Activated CD4-positive, alpha-beta T cell treated with anti-CD3 and anti-CD28 coated beads for 1 hour (primary cell): ENCODE results near the gene SORCS2.
A peak's percentile ranks its signal among the peaks of the same experiment; 100 is the strongest.

Experiments
- DNase-seq: peaks from one replicate; pipeline ENCODE4 v3.0.0-alpha.2; 2020

Gene SORCS2

DNA sequence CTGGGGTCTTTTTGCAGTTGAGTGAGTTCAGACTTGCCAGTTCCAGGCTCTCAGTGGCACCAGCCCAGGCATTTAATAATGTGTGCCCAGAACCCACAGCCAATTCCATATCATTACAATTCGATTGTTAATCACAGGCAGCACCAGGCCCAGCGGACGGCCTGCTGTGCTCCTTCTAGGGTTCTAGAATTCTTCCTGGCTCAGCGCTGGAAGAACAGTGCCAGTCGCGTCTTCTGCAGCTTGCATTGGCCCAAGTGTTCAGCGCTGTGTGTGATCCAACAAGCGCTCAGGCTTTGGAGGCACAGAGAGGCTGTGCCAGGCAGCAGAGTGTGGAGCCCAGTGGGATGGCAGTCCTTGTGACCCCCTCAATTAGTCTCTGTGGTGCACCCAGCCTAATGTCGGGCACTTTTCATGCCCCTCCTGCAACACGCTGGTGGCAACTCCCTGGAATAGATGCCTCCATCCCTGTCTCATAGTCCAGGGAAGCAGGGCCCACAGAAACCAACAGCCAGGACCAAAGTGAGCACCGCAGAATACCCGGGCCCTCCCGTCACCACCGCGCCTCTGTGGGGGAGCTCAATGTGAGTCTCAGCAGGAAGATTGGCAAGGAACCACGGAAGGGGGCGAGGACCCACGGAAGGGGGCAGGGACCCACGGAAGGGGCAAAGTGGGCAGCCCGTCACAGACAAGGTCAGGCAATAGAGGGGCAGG is 554.2 kb downstream of the SORCS2 start:
- no peak for DNase-seq

DNA sequence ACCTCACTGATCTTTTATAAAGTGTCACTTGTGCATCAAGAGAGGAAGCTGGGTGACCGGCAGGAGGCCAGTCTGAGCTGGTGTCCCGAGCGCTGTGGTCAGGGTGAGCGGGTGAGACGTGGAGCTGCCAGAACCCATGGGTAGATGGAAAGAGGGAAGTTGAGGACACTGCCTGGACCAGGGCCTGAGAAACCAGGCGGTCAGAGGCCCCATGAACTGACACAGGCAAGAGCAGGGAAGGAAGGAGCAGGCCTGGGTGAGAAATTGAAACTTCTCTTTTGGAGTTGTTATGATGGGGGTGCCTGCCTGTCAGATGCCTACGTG is 554.7 kb downstream of the SORCS2 start:
- DNase-seq = no peak

DNA sequence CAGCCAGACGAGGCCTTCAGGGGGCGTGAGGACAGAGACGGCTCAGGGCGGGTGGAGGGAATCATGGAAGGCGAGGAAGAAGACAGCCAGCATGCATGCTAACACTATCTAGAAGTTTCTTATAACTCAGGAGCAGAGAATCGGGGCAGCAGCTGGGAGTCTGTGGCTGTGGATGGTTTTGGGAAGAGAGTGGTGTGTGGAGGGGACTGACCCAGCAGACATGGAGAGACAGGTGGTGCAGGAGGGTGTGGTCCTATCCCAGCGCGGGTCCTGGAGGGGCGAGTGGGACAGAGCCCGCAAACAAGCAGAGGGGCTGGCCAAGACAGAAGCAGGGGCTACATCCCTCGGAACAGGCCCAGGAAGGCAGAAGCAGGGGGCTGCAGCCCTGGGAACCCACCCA is 555.2 kb downstream of the SORCS2 start:
- no peak for DNase-seq

DNA sequence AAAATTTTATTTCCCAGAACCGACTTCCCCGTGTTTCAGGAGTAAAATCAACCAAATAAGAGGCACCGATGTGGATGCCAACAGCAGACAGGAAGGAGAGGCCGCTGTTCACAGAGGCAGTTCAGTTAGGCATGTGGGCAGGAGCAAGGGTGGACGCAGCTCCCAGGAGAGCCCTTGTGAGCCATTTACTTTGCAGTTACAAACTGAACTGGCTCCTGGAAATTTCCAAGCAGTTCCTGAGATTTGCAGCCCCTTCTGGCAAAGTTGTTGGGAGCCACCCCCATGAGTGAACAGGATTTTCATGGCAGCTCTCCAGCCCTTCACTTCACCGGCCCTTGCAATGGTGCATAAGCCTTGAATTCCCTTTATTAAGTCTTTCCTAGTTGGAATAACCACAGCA is 558.2 kb downstream of the SORCS2 start:
- DNase-seq = no peak

DNA sequence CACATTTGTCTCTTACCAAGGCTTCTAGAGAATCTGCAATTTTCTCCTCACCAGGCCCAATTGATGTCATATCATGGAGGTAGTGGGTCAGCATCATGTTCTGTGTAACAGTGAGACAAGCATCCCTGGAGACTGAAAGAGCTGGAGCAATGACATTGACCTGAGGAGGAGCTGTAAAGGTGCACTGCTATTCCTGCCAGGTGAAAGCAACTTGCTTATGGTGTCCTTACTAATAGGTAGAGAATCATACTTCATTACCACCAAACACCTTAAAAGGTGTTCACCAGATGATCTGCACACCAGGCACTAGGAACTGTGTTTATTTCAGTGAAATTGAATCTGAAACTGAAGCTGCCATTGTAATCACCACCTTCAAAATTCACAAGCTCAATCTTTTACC is 558.6 kb downstream of the SORCS2 start:
- no peak for DNase-seq

DNA sequence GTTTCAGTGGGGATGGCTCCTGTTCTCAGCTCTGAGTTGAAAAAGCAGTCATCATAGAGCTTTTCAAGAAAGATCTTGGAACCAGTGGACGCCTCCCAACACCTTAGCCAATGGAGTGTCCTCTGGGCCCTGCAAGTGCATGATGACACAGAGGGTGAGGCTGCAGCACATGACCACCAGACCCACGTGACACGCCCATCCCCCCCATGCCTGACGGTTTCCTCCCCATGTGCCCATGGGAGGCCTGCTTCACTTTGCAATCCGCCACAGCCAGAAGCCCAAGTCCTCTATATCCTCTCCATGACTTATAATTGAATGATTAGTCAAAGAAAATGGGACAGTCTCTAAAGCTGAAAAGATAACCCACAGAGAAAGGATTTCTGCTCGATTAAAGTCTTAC is 560.3 kb downstream of the SORCS2 start:
- DNase-seq = no peak

DNA sequence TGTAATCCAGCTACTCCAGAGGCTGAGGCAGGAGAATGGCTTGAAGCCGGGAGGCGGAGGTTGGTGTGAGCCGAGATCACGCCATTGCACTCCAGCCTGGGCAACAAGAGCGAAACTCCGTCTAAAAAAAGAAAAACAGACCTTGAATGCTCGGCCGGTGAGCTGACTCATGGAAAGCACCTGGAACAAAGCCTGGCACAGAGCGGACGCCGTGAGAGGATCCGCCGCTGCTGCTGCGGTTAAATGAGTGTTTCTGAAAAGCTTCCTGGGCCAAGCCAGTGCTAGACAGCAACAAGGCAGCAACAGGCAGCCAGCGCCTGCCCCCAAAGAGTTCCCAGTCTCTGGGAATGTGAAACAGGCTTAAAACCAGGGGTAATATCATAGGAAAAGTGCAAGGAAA is 560.9 kb downstream of the SORCS2 start:
- no peak for DNase-seq

DNA sequence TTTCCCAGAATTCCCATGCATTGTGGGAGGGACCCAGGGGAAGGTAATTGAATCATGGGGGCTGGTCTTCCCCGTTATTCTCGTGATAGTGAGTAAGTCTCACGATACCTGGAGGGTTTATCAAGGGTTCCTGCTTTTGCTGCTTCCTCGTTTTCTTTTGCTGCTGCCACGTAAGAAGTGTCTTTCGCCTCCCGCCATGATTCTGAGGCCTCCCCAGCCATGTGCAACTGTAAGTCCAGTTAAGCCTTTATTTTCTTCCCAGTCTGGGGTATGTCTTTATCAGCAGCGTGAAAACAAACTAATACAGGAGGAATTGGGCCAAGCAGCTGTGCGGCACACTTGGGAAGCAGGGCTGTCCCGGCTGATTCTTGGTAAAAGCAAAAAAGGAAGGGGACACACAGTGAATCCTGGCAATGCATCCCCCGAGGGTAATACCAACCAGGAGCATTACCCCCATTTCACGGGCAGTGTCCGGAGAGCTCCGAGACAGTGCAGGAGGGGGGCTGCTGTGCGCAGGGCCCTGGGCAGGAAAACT is 561.7 kb downstream of the SORCS2 start:
- no peak for DNase-seq

DNA sequence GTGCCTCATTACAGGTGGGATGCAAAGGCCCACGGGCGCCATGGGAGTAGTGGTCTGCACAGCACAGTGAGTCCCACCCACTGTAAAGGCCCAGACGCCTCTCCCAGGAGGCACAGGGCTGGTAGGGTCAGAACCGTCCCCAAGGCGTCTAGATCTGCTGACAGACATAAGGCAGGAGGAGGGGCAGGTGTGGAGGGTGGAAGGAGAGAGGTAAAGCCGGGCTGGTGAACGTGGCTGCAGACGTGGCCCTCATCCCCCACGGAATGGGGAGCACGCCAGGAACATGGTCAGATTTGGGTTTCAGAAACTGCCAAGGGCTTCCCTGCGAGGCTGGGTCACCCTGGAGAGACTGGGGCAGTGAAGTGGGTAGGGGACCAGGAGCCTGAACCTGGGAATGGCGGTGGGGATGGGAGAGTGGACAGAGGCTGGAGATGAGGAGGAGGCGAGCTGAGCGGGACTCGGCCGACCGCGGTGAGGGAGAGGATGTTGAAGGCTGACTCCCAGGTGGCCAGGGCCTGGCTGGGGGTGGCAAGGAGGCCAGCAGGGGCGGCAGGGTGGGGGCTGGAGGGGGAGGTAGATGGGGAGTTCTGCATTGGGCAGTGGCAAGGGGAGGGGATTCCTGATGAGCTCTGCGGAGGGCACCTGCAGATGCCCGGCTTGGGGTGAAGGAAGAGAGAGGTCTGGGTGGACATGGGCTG is 562.4 kb downstream of the SORCS2 start:
- DNase-seq = no peak

DNA sequence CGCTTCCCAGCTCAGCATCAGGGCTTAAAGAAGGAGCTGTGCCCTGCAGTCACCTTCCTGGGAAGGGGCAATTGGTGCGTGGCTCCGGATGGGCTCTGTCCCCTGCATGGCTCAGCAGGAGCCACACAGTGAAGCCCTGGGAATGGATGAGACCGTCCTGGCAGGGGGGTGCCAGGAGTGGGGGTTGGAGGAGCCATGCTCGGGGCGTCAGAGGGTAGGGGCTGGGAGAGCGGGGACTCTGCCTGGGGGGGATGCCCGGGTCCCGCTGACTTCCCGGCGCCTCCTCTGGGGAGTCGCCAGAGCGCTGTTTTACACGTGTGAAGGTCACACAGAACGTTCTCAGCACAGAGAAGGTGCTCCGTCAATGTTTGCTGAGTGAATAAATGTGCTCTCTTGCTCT is 563.2 kb downstream of the SORCS2 start:
- no peak for DNase-seq

DNA sequence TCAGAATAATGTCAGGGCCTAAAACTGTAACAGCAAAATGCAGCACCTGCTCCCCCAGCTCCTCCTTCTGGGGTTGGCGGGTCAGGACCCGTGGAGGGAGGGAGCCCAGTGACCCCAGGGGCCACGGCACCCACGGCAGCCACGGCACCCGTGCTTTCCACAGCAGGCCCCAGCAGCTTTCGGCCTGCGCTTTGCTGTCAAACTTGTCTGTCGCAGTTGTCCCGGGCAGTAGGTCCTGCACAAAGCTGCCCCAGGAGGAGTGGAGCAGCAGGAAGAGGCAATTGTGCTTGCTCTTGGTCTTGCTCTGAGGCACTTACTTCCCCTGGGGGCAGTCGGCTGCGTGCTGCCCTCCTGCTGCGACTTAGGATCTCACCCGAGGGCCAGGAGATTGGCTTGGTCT is 563.7 kb downstream of the SORCS2 start:
- DNase-seq = no peak

DNA sequence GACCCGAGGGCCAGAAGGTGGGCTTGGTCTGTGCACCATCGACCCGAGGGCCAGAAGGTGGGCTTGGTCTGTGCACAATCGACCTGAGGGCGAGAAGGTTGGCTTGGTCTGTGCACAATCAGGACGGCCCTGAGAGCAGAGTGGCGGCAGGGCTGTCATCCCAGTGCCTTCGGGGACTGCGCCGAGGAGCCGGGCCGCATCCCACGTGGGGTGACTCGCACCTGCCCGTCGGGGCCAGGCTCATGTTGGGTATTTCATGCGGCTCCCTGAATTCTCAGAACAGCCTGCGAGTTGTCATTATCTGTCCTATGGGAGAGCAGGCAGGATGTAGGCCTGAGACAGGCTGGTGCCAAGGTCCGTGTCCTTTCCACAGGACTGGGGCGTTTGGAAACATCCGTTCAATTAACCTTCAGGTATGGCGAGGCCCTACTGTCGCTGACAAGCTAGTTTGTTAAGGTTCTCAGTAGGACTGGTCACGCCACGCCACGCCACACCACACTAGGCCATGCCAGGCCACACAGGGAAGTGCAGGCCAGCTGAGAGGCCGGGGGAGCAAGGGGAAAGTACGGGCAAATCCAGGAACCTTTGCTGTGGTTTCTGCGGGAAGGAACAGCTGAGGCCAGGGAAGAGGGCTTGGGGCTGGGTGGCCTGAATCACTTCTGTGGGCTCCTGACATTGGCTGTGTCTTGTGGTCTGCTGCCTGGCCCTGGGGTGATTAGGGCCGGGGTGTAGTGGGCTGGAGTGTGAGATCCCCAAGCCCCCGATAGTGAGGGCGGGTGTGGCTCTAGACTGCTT is 564.4 kb downstream of the SORCS2 start:
- DNase-seq = no peak

DNA sequence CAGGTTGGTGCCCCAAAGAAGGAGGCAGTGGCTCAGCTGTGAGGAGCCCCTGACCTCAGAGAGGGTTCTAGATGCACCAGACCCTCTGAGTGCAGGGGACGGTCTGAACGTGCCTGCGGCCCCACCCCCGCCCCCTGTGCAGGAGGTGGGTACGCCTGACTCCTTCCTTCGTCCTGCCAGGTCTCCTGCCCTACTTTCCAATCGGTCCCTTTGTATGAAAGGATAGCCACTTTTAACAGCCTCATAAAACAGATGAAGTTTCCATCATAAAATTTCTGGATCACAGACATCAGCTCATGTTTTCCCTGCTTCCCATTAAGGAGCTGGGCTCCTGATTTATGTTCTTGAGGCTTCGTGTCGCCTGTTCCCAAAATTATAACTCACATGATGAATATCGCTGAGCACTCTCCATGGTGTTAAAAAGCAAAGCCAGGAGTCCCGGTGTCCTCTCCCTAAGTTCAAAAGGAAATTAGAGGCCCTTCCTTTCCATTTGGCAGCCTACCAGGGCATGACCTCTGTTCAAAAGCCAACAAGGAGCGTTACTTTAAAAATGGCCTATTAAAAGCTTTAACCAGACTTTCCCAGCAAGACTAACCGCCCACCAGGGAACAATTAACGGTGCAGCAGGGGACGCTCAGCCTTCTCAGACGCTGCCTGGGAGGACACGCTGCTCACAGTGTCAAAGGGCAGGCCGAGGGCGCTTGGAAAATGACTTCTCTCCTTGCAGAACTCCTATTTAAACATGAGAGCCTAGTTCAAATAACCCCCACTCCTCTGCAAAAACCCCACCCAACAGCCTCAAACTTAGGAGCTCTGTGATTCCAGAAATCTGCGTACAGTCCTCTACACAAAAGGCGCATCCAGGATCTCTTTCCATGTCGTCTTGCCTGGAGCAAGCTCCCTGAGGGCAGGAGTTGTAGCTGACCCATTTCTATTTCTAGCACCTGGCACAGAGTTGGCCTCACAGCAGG is 565.4 kb downstream of the SORCS2 start:
- no peak for DNase-seq

DNA sequence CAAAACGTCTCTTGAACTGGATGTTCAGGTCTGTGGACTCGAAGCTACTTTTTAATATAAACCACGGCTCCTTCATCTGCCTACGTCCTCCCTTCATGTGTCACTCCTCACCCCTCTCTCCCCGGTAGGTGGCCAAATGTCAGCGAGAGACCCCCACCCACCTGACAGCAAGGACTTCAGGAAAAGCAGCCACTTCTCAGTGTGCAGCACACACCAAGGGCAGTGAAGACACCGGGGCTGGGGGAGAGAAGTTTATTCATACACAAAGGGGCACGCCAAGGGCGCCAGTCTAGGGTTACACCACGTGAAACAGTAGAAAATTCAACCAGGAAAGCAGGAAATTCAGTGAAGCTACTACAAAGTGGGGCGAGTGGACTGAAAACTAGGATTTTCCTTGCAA is 566.1 kb downstream of the SORCS2 start:
- DNase-seq = no peak

DNA sequence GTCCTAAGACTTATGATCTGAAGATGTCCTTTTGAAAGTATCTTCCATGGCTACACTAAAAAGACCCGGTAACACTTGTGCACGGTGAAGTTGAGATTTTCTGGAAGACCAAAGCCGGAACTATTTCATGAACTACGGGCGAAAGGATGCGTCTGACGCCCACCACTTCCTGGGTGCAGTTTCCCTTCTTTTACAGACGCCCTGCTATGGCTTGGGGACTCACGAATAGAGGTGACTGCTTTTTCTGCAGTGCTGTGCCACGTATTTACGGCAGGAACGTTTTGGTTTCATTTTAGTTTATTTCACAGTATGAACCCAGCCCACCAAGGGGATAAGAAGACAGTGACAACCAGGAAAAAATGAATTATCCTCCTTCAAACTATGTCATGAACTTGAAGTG is 566.9 kb downstream of the SORCS2 start:
- peak; percentile 55 for DNase-seq

DNA sequence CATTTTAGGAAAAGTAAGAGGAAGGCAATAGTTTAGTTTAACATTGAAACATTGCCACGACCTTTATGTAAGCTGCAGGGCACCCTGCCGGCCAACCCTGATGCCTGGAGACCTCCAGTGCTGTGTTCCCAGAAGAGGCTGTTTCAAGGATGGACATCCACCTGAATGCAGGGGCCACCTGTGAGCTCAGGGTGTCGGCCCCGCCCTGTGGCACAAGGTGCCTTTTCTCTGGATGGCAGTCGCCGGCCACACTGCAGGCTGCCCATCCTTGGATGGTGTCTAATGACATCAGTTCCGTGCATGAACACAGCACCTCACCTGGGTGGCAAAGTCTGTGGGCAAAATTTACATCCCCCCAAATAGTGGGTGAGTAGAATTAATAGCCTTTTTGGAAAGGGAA is 567.3 kb downstream of the SORCS2 start:
- no peak for DNase-seq

DNA sequence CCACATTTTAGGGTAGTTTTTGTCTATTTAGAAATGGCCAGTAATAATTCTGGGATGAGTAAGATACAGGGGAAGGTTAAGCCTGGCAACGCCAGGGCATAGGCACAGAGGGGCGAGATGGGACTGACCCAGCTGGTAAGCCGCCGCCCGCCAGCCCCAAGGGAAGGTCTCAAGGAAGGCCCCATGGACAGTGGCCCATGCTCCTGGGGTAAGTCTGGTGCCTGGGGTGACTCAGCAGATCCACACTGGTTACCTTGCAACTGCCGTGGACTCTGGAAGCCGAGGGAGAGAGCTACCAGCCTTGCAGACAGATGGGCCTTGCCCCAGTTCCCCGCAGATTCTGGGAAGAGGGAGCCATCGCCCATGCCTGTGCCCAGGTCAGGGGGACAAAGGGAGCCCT is 567.9 kb downstream of the SORCS2 start:
- no peak for DNase-seq

DNA sequence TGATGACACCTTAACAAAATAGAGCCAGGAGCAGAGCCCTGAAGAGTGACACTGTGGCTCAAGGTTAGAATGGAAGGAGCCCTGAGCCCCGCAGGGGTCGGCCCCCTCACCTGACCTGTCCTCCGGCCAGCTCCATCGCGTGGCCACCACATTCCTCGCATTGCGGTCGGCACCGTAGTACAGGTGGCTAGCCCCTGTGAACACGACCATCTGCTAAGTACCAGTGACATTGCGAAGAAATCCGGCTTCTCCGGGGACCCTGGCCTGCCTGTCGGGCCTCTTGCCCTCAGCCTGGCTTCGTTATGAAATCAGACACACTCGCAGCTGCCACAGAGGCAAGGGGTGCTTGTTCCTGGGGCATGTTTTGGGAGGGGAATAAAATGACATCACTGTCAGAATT is 568.4 kb downstream of the SORCS2 start:
- no peak for DNase-seq

DNA sequence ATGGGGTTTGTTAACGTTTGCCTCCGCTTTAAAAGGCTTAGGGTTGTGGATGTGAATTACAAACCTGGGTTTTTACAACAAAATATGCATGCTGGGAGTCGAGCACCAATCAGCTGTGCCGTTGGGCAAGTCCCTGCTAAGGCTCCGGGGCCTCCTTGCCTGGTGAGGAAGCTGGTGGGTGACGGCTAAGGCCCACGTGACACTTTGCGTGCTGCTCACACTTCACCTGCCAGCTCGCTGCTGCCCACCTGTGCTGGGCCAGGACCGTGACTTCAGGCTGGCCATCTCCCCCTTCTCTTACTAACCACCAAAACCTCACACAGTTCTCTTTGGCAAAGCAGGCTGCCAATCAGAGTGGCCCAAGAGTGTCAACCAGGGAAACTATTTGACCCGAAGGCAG is 569.0 kb downstream of the SORCS2 start:
- DNase-seq = no peak

DNA sequence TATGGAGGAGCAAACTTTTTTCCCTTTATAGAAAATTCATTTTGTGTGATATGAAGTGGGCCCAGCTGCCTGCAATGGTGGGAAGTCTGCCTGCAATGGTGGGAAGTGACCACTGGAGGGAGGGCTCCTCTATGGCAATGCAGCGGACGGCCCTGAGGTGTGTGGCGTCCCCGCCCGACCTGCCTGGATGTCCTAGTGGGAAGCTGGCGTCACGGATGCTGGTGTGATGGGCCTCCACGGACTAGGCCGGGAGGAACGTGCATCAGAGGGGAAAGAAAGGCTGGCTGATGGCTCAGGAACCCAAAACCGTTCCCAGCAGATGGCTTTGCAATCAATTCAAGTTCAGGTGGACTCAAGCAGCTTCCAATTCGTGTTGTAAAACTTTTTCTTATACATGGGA is 569.4 kb downstream of the SORCS2 start:
- DNase-seq = peak; percentile 39

DNA sequence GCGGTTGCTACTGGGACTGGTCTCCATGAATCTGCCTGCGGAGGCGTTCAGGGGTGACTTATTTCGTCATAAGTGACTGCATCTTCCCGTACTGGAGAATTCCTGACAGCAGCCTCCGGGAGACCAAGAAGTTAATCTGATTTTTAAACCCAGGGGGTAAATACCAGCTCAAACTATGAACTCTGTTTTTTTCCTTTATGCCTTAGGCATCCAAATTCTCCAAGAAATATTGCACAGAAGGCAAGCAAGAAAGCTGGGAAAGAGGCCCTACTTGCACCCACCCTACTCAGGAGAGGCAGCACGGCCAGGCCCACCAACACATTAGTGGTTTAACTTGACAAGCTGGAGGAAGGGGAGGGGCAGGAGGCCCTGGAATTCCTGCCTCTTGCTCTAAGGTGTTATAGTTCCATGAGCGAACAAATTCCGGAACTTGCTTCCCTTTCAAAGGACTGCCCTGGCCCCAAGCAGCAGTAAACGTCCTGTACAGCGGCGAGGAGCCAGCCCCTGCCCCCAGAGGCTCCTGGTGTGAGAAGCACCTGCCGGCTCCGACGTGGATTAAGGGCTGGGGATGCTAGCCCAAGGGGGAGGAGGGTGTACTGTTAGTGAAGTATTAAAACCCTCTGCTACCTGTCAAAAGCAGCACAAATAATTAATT is 570.2 kb downstream of the SORCS2 start:
- DNase-seq = no peak

DNA sequence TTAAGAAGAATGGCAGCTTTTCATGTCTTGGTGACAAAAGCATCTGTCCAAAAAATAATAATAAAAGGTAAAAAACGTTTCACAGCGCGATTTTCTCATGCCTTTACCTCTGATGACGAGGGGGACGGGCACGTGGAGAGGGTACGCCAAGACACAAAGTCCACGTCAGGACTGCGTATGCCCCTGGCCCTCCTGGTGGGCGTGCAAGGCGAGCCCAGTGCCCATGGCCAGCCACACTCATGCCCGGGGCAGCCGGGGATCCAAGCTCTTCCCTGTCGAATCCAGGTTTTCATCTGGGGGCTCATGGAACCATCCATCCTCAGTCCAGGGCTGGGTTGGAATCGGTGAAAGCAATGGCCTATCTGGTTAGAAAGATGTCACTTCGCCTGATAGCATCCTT is 570.8 kb downstream of the SORCS2 start:
- DNase-seq = no peak
